ENCODE measurements around the gene TMEM269.

DNA sequence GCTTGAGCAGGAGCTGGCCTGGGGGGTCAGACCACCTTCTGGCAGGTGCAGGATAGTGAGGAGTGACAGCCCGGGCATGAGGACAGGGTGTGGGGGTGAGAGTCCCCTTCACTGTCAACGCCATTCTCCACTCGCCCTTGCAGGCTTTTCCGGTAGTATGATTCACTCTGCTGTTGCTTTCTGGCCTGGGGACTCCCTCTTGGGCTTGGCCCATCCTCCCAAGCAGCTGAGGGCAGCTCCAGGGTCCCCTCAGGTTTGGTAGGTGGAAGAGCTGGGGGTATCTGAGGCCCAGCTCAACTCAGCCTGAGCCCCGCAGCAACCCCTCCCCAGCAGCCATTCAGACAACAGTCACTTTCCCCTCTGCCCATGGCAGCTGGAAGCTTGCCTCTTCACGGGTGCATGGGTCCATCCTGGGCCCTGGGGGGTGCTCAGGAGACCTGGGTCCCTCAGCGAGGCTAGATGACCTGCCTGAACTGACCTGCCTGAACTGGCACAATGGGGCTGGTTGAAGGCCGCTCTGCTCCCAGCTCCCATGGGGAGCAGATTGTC is 46.0 kb upstream of the TMEM269 start:
- TF ChIP-seq, protein P1, sequence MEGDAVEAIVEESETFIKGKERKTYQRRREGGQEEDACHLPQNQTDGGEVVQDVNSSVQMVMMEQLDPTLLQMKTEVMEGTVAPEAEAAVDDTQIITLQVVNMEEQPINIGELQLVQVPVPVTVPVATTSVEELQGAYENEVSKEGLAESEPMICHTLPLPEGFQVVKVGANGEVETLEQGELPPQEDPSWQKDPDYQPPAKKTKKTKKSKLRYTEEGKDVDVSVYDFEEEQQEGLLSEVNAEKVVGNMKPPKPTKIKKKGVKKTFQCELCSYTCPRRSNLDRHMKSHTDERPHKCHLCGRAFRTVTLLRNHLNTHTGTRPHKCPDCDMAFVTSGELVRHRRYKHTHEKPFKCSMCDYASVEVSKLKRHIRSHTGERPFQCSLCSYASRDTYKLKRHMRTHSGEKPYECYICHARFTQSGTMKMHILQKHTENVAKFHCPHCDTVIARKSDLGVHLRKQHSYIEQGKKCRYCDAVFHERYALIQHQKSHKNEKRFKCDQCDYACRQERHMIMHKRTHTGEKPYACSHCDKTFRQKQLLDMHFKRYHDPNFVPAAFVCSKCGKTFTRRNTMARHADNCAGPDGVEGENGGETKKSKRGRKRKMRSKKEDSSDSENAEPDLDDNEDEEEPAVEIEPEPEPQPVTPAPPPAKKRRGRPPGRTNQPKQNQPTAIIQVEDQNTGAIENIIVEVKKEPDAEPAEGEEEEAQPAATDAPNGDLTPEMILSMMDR (IDR thresholded peaks at IDR 0.05; ENCODE audit: insufficient read depth, low read length, poor library complexity, severe bottlenecking), result no peak
- no peak for TF ChIP-seq EZH2phosphoT487 (conservative IDR thresholded peaks at IDR 0.05; ENCODE audit: low read length)
